A549 (cell line): ENCODE results near the gene EIF6.

Experiments
- BHLHE40 ChIP-seq: IDR thresholded peaks from 2 replicates; pipeline ENCODE4 v1.6.1; 2012; ENCODE audit warnings: low read depth, low read length, inconsistent platforms
- CHD2 ChIP-seq: fragments of 150-350 bp; IDR thresholded peaks from 2 replicates; pipeline ENCODE4 v1.6.1; 2014; ENCODE audit warnings: low read length; ENCODE audit not compliant: partially characterized antibody
- EHMT2 ChIP-seq: fragments of 200-600 bp; sonication (generic); IDR thresholded peaks from 2 replicates; pipeline ENCODE4 v1.6.1; 2016; ENCODE audit warnings: antibody characterized with exemption, low read depth, mild to moderate bottlenecking, moderate library complexity
- EP300 ChIP-seq, 2 experiments: fragments of >200 bp; sonication (Bioruptor Twin); formaldehyde crosslinking; IDR thresholded peaks; 2 replicates in 1 of 2; 3 replicates in 1 of 2; pipeline ENCODE4 v1.6.1; 2016 to 2017
- KDM1A ChIP-seq: fragments of 200-600 bp; sonication (generic); IDR thresholded peaks from 2 replicates; pipeline ENCODE4 v1.6.1; 2016; ENCODE audit warnings: low read depth, mild to moderate bottlenecking
- KDM5A ChIP-seq: fragments of 200-600 bp; sonication (generic); IDR thresholded peaks from 2 replicates; pipeline ENCODE4 v1.6.1; 2016; ENCODE audit warnings: antibody characterized with exemption, mild to moderate bottlenecking
- POLR2A ChIP-seq: IDR thresholded peaks from 2 replicates; pipeline ENCODE4 v1.6.1; 2012; ENCODE audit warnings: mild to moderate bottlenecking, low read length
- SREBF2 ChIP-seq: fragments of 450-650 bp; IDR thresholded peaks from 2 replicates; pipeline ENCODE4 v1.6.1; 2014; ENCODE audit warnings: mild to moderate bottlenecking, moderate library complexity
- TFCP2L1 ChIP-seq: fragments of 250-450 bp; sonication (Bioruptor Pico); IDR thresholded peaks from 2 replicates; pipeline ENCODE4 v1.5.0; 2021; ENCODE audit warnings: mild to moderate bottlenecking
- ZC3H11A ChIP-seq: fragments of 450-650 bp; IDR thresholded peaks from 2 replicates; pipeline ENCODE4 v1.6.1; 2014; ENCODE audit warnings: antibody characterized with exemption, mild to moderate bottlenecking
- TF ChIP-seq, protein P1 (sequence below): IDR thresholded peaks from 2 replicates; pipeline ENCODE4 v1.6.1; 2012
- TF ChIP-seq, protein P2 (sequence below): fragments of >200 bp; sonication (Bioruptor Twin); formaldehyde crosslinking; IDR thresholded peaks from 3 replicates; pipeline ENCODE4 v1.5.1; 2016
- TF ChIP-seq, protein P3 (sequence below): fragments of 150-350 bp; IDR thresholded peaks from 2 replicates; pipeline ENCODE4 v1.6.1; 2014; ENCODE audit warnings: low read depth, mild to moderate bottlenecking, low read length

DNA sequence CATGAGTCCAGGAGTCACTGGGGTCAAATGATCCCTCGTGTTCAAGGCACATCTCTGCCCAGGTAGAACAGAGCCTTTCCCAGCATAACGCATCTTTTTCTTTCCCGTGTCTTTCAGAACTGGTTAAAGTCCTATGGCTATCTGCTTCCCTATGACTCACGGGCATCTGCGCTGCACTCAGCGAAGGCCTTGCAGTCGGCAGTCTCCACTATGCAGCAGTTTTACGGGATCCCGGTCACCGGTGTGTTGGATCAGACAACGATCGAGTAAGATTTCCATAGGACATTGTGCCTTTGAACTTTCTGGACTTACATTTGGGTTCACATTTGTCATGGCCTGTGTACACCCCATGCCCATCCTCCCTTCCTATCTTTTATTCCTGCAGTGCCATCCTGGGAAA lies 37.8 kb downstream of the EIF6 start:
- TF ChIP-seq POLR2A (no peak), EP300 (IDR thresholded peaks at IDR 0.05) (no peak), TFCP2L1 (CRISPR knock-in tag) (no peak), BHLHE40 (no peak), EHMT2 (no peak), ZC3H11A (no peak), KDM5A (no peak), KDM1A (no peak), CHD2 (no peak), SREBF2 (no peak)
- TF ChIP-seq, protein P1, sequence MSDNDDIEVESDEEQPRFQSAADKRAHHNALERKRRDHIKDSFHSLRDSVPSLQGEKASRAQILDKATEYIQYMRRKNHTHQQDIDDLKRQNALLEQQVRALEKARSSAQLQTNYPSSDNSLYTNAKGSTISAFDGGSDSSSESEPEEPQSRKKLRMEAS = no peak
- TF ChIP-seq, protein P2, sequence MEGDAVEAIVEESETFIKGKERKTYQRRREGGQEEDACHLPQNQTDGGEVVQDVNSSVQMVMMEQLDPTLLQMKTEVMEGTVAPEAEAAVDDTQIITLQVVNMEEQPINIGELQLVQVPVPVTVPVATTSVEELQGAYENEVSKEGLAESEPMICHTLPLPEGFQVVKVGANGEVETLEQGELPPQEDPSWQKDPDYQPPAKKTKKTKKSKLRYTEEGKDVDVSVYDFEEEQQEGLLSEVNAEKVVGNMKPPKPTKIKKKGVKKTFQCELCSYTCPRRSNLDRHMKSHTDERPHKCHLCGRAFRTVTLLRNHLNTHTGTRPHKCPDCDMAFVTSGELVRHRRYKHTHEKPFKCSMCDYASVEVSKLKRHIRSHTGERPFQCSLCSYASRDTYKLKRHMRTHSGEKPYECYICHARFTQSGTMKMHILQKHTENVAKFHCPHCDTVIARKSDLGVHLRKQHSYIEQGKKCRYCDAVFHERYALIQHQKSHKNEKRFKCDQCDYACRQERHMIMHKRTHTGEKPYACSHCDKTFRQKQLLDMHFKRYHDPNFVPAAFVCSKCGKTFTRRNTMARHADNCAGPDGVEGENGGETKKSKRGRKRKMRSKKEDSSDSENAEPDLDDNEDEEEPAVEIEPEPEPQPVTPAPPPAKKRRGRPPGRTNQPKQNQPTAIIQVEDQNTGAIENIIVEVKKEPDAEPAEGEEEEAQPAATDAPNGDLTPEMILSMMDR = no peak
- TF ChIP-seq, protein P3, sequence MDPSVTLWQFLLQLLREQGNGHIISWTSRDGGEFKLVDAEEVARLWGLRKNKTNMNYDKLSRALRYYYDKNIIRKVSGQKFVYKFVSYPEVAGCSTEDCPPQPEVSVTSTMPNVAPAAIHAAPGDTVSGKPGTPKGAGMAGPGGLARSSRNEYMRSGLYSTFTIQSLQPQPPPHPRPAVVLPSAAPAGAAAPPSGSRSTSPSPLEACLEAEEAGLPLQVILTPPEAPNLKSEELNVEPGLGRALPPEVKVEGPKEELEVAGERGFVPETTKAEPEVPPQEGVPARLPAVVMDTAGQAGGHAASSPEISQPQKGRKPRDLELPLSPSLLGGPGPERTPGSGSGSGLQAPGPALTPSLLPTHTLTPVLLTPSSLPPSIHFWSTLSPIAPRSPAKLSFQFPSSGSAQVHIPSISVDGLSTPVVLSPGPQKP = no peak
